T-helper 22 cell (primary cell): Measurements from ENCODE around the gene TST.
"Not testable (repeated sequence)": the region's sequence is repeated elsewhere in the genome, so short reads cannot be mapped to it uniquely, and the experiment has no call there.

Experiments used
- DNase-seq: peaks from one replicate; pipeline ENCODE4 v3.0.0-alpha.2; 2020; ENCODE audit warnings: low read depth

The TST gene

GRCh38 chr22:37014415-37014806 is 4.8 kb downstream of the TST start:
- DNase-seq: no peak

GRCh38 chr22:37012956-37013355 is 6.3 kb downstream of the TST start:
- no peak for DNase-seq

GRCh38 chr22:37012262-37012904 is 6.9 kb downstream of the TST start:
- no peak for DNase-seq

GRCh38 chr22:37011472-37011871 is 7.8 kb downstream of the TST start:
- no peak for DNase-seq

- DNase-seq: no peak
These were observed 8.3 kb downstream of the TST start for GRCh38 chr22:37010976-37011375.

GRCh38 chr22:37010174-37010573 is 9.1 kb downstream of the TST start:
- DNase-seq: no peak

GRCh38 chr22:37009490-37009889 is 9.8 kb downstream of the TST start:
- no peak for DNase-seq

- DNase-seq: no peak
These were observed 10.9 kb downstream of the TST start for GRCh38 chr22:37008365-37008764.

- DNase-seq: no peak
These were observed 11.6 kb downstream of the TST start for GRCh38 chr22:37007651-37008050.

GRCh38 chr22:37002633-37003032 is 16.6 kb downstream of the TST start:
- DNase-seq: no peak

GRCh38 chr22:37001826-37002225 is 17.4 kb downstream of the TST start:
- no peak for DNase-seq

- no peak for DNase-seq
These were observed 18.3 kb downstream of the TST start for GRCh38 chr22:37000676-37001534.

- no peak for DNase-seq
These were observed 19.8 kb downstream of the TST start for GRCh38 chr22:36999463-36999862.

- DNase-seq: no peak
These were observed 20.5 kb downstream of the TST start for GRCh38 chr22:36998620-36999351.

GRCh38 chr22:36997746-36998145 is 21.5 kb downstream of the TST start:
- no peak for DNase-seq

- no peak for DNase-seq
These were observed 28.0 kb downstream of the TST start for GRCh38 chr22:36991206-36991605.

GRCh38 chr22:36990457-36990856 is 28.8 kb downstream of the TST start:
- DNase-seq: no peak

GRCh38 chr22:36989012-36989411 is 30.2 kb downstream of the TST start:
- not testable (repeated sequence) for DNase-seq

- no peak for DNase-seq
These were observed 31.0 kb downstream of the TST start for GRCh38 chr22:36988075-36988832.

GRCh38 chr22:36986242-36986821 is 32.9 kb downstream of the TST start:
- DNase-seq: no peak

GRCh38 chr22:36985211-36985889 is 33.9 kb downstream of the TST start:
- no peak for DNase-seq
